Measurements from ENCODE around the gene SELENOS.

Gene SELENOS, protein sequence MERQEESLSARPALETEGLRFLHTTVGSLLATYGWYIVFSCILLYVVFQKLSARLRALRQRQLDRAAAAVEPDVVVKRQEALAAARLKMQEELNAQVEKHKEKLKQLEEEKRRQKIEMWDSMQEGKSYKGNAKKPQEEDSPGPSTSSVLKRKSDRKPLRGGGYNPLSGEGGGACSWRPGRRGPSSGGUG

DNA sequence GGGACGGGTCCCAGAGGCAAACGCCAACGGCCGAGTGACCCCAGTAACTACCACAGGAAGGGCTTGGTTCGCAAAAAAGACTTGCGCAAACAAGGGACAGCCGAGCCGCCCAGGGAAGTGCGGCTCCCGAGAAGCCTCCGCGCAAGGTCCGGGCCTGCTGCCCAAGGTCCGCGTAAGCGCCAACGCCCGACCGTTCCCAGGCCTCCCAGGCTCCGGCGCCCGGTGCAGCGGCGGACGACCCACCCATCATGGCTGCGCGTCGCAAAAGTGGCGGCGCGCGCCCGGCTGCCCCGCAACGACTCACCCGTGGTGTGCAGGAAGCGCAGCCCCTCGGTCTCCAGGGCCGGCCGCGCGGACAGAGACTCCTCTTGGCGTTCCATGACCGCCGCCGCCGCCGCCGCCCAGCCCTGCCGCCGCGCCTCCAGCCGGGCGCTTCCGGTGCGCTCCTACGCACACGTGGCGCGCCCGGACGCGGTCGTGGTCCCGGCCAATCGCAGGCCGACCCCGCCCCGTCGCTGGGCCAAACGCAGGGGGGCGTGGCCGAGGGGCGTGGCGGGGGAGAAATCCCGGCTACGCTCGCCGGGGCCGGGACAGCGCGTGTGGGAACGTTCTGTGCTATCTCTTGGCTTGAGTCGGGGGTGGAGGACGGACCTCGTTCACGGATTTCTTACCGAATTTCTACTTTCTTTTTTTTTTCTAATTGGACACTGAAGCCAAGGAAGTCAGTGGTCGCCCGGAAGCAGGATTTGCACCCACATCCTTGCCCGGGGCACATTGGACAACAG lies at the start of gene SELENOS:
SELENOS (minus strand) TSS at position 448 of the 785 bp plus-strand sequence; CDS start at position 380, 68 bp downstream.
- peak; percentile 72 for TF ChIP-seq POLR2A (IDR thresholded peaks at IDR 0.05; ENCODE audit: low read length)
- TF ChIP-seq GATA1 (IDR thresholded peaks at IDR 0.05; ENCODE audit: low read depth, low read length): no peak
- DNase-seq: peak; percentile 91 to 95

DNA sequence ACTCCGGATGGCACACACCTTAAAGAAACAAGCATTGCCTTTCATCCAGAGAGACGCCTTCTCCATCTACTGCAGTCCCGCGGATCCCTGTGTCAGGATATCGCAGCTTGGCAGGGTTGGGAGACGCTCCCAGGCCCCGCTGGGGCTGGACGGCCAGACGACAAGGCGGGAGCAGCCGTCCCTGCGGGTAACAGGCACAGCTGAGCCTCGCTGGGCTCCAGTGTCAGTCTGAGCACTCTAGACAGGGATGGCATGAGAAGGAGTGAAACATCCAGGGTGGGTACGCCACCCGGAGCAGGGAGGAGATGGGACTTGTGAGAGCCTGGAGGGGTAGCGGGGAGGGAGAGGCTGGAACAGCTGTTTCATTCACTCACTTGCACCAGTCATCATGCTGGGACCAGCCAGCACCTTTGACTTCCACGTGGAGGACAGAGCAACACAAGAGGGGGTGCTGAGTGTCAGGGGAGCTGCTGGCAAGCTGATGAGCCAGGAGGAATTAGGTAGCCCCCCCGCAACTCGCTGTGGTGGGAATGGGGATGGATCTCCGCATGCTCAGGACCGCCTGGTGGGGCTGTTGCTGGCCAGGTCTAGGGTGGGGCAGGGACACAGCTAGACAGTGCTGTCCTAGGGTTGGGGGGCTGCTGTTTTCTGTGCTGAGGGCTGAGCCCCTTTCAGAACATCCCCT lies 49.3 kb upstream of the SELENOS start:
- TF ChIP-seq POLR2A (IDR thresholded peaks at IDR 0.05; ENCODE audit: low read length) (no peak), GATA1 (IDR thresholded peaks at IDR 0.05; ENCODE audit: low read depth, low read length) (no peak)
- no peak for DNase-seq

DNA sequence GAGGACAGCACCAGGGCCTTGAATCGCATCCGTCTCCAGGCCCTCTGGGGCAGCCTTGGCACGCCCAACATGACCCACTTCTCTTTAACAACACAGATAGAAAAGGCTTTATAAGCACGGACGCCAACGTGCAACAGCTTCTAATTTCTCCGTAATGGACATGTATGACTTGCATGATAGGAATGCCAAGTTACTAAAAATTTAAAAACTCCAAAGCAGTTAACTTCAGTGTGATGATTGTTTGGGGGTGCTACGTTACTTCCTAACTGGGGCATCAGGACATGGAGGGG lies 48.7 kb upstream of the SELENOS start:
- TF ChIP-seq POLR2A (IDR thresholded peaks at IDR 0.05; ENCODE audit: low read length) (no peak), GATA1 (IDR thresholded peaks at IDR 0.05; ENCODE audit: low read depth, low read length) (no peak)
- no peak for DNase-seq

DNA sequence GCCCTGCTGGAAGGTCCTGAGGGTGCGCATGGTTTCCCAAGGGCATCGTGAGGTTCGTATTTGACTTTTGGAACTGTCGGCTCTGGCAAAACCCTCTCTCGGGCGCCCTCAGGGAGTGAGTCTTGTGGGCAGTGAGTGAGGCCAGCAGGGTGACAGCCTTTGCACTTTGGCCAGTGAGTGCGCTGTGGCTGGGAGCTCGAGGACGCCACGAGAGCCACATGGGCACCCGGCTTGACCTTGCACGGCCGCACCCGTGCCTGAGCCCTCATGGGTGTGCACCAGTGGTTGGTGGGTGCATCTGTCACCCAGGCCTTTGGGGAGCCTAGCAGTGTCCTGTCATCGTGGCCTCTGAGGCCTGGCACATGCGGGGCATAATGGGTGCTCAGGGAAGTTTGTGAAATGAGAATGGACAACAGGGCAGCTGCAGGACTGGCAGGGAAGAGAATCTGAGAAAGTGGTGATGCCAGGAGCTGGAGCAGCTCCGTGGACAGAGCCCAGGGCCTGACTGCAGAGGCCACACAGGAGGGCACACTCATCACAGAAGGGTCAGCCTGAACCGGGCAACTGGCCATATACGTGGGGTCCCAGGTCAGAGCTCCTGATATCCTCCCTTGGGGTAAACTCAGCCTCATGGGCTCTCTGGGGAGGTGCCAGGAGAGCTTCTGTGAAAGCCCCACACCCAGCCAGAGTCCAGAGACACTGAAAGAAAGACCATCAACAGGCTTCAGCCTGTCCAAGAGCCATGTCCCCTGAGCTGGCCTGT lies 48.2 kb upstream of the SELENOS start:
- no peak for TF ChIP-seq POLR2A (IDR thresholded peaks at IDR 0.05; ENCODE audit: low read length)
- TF ChIP-seq GATA1 (IDR thresholded peaks at IDR 0.05; ENCODE audit: low read depth, low read length): no peak
- no peak for DNase-seq

DNA sequence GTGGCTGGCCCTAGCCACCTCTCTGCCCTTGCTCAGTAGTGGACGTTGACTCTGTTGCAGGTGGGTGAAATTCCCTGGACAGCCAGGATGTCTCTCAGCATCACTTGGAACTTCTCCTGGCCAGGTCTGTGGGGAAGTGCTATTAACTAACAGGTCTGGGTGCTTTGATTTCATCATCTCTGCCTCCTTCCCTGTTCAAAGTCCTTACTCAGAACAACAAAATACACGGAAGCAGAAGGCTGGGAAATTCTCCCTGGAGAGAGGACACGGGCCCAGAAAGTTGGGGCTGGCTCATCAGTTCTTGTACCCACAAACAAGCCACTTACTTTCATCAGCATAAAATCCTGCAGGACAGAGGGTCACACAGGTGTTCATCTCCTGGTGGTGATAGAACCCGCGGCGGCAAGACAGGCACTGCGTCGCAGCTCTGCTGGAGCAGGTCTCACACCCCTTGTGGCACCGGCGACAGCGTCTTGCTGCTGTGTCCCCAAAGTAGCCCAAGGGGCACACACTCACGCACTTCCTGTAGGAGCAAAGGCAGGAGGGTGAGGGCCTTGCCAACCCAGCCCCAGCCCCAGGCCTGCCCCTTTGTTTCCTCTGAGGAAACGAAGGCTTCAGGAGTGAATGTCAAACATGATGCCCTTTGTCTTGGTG lies 47.4 kb upstream of the SELENOS start:
- no peak for TF ChIP-seq POLR2A (IDR thresholded peaks at IDR 0.05; ENCODE audit: low read length)
- TF ChIP-seq GATA1 (IDR thresholded peaks at IDR 0.05; ENCODE audit: low read depth, low read length): no peak
- DNase-seq: no peak

DNA sequence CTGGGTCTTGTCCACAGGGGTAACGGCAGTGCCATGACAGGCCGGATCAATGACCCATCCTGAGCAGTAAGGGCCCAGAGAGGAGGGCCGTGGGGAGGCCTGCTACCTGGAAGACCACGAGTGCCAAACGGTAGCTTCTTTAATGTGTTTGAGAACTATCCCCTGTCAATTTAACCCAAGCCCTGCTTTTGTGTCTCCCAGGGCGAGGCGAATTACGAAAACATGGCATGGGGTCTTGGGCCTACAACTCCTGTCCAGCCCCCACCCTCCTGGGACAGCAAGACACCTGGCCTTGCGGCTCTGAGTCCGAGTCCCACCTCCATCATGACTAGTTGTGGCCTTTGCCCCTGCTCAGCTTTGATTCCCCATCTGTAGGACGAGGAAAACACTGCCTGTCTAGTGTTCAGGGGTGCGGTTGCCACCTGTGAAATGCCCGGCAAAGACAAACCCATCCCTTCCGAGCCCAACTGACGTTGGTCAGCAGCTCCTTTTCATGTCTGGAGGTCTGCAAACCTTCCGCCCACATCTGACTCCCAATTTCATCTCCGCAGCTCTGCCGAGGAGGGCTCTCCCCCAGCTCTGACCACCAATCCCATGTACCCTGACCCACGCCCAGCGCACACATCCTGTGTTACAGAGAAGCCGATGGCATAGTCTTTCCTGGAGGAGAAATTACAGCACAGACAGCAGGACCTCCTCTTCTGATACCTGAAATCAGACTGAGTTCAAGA lies 46.7 kb upstream of the SELENOS start:
- no peak for TF ChIP-seq GATA1 (IDR thresholded peaks at IDR 0.05; ENCODE audit: low read depth, low read length)
- TF ChIP-seq POLR2A (IDR thresholded peaks at IDR 0.05; ENCODE audit: low read length): no peak

DNA sequence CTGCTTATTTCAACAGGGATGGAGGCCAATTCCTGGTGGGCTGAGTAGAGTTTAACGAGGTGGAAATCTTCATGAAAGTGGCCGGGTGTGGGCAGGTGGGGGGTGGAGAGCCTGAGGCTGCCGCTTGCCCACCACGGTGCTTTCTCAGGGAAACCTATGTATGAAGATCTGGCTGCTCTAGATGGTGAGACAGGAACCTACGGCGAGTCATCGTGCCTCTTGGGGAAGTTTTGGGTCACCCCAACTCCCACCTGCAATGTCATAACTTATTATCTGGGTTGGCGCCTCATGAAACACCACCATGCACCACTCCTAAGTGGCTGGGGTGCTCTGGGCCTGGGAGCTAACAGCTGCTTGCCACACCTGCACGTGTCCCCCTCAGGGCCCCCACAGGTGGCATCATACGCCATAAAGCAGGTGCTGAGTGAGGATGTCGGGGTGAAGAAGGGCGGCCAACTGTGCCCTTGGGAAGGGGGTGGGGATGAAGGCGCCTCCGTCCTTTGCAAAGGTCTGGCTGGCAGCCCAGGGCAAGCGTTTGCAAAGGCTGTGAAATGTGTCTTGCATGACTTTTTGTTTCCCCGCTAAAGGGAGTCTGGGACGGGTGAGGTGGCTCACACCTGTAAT lies 45.7 kb upstream of the SELENOS start:
- no peak for TF ChIP-seq POLR2A (IDR thresholded peaks at IDR 0.05; ENCODE audit: low read length)
- TF ChIP-seq GATA1 (IDR thresholded peaks at IDR 0.05; ENCODE audit: low read depth, low read length): no peak
- DNase-seq: no peak

More for the DNA sequence above, 46.7 kb upstream of the SELENOS start:
- no peak for DNase-seq

DNA sequence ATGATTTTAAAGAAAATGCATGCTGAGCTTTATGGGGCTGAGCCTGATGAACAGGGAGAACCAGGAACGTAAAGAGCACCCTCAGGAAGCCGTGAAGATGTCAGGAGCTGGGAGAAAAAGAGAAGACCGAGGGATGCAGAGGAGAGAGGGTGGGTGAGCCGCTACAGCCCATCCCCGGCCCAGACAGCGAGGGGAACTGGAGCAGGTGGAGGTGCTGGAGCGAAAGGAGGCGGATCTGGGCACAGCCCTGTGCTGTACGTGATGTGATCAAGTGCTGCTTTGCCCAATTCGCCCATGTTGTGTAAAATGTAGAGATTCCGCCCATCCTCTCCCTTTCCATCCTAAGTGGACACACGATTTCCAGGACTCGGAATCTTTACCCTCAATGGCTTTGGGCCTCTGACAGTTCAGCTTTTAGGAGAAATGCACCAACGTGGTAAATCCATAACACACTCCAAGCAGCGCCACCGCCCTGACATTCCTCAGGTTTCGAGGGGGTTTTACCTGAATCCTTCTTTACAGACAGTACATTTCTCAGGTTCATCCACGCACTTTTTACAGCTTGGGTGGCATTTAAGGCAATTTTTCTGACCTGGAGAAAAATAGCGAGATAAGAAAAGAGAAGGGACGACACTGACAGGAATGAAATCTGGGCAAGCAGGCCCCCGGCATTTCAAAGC lies 44.9 kb upstream of the SELENOS start:
- no peak for DNase-seq

DNA sequence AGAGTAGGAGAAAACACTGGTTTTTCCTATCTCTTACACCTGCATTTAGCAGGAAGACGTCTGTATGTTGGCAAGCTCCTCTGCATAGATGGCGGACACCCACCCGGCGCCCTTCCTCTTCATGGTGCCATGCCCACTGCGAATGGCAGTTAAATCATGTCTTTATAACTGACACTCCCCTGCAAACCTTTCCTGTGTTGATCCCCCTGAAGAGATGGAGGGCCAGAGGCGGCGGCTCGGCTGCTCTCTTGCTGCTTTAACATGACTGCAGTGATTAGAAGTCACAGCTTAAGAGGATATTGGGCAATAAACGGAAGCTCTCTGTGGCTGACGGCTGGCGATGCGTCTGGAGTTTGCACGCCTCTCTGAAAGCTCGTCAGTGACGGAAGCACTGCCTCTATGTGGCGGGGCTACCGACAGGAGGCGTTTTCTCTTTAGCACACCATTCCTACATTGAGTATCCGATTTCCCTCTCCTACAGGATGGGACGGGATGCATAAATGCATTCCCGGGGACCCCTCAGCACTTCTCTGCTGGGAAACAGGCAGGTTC lies 43.3 kb upstream of the SELENOS start:
- DNase-seq: peak; percentile 19 to 51
- TF ChIP-seq POLR2A (IDR thresholded peaks at IDR 0.05; ENCODE audit: low read length): no peak
- no peak for TF ChIP-seq GATA1 (IDR thresholded peaks at IDR 0.05; ENCODE audit: low read depth, low read length)

More for the DNA sequence above, 44.9 kb upstream of the SELENOS start:
- TF ChIP-seq GATA1 (IDR thresholded peaks at IDR 0.05; ENCODE audit: low read depth, low read length) (no peak), POLR2A (IDR thresholded peaks at IDR 0.05; ENCODE audit: low read length) (no peak)

DNA sequence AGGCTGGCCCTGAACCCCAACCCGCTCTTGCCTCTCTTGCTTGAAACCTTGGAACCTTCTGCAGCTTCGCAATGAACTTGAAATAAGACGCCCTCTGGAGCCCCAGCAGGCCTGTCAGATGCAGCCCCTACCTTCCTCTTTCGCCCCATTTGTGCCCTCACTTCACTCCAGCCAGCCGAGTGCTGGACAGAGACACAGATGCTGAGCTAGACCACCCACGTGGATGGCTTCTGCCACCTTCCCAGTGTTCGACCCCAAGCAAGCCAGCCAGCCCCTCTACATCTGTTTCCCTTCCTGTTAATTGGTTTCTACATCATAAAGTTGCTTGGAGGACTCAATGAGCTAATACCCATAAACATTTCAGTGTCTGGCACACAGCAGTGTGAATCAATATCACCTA lies 41.6 kb upstream of the SELENOS start:
- no peak for DNase-seq
- no peak for TF ChIP-seq POLR2A (IDR thresholded peaks at IDR 0.05; ENCODE audit: low read length)
- TF ChIP-seq GATA1 (IDR thresholded peaks at IDR 0.05; ENCODE audit: low read depth, low read length): no peak

DNA sequence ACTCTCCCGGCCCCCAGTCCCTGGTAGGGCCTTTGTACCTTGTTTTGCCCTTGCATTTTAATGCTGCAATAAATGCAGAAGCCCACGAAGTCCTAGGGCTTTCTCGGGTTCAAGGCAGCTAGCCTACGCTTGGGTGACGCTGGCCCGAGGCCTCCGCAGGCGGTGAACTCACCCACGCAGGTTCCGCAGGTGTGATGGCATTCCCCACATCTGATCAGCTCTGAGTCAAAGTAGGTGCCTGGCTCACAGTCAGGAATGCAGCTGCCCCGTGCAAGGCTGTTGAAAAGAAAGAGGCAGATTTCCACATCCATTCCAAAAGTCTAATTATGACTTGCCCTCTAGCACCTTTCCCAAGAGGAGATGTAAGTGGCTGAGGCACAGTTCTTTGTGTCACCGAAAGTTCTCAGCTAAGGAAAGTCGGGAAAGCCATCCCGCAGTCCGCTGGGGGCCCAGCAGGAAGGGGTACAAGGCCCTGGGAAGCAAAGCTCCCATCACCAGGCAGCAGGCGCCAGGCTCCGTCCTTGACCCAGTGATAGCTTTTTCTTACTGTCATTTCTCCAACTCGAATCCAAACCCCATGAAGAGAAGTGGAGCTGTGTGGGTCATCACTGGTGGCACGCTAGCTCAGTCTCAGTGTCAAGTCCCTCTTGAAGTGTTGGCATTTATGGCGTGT lies 41.0 kb upstream of the SELENOS start:
- no peak for DNase-seq

More for the DNA sequence above, 41.0 kb upstream of the SELENOS start:
- TF ChIP-seq GATA1 (IDR thresholded peaks at IDR 0.05; ENCODE audit: low read depth, low read length) (no peak), POLR2A (IDR thresholded peaks at IDR 0.05; ENCODE audit: low read length) (no peak)
